ENCODE data around the gene COPS9. TPM values are rescaled to one million over a fixed set of nuclear protein-coding genes. Genes with fewer than 3 reads are reported as not detected.

COPS9 gene
- total RNA-seq, 1 donor from 2014 or later = 143 TPM

DNA sequence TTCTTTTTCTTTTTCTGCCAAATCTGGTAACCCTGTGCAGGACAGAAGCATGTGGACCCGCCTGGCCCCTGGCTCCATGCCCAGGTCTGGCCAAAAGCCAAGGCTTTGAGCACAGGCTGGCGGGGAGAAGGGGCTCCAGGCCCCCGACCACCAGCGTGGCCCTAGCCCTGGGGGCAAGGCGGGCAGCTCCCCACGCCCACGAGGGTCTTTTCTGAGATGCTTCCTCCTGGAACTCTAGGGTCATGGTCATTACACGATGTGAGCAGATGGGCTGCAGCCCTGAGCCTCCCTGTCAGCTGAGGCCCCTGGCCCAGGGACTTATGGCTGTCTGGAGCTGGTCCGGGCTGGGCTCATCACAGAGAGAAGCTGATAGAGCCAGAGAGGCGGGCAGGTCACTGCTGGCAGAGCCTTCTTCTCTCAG lies 10.0 kb upstream of the COPS9 start:
- Mint-ChIP-seq H3K4me3 (no peak overlapping the region), H3K36me3 (ENCODE audit: low read depth) (no peaks in the 10 kb centered on the region), H3K27ac (ENCODE audit: unreplicated experiment) (no peak overlapping the region), H3K27me3 (ENCODE audit: low read depth) (peaks cover 4% of the 10 kb centered on the region), H3K4me1 (no peaks in the 10 kb centered on the region), H3K9me3 (peaks cover 4% of the 10 kb centered on the region)
- no peak for DNase-seq (ENCODE audit: low read depth, low spot score)
- TF ChIP-seq, protein P1, sequence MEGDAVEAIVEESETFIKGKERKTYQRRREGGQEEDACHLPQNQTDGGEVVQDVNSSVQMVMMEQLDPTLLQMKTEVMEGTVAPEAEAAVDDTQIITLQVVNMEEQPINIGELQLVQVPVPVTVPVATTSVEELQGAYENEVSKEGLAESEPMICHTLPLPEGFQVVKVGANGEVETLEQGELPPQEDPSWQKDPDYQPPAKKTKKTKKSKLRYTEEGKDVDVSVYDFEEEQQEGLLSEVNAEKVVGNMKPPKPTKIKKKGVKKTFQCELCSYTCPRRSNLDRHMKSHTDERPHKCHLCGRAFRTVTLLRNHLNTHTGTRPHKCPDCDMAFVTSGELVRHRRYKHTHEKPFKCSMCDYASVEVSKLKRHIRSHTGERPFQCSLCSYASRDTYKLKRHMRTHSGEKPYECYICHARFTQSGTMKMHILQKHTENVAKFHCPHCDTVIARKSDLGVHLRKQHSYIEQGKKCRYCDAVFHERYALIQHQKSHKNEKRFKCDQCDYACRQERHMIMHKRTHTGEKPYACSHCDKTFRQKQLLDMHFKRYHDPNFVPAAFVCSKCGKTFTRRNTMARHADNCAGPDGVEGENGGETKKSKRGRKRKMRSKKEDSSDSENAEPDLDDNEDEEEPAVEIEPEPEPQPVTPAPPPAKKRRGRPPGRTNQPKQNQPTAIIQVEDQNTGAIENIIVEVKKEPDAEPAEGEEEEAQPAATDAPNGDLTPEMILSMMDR (conservative IDR thresholded peaks at IDR 0.05) = no peak

- peaks cover 6% of the 10 kb centered on the region for H3K27me3 Mint-ChIP-seq (ENCODE audit: low read depth)
- no peaks in the 10 kb centered on the region for H3K36me3 Mint-ChIP-seq (ENCODE audit: low read depth)
- no peak overlapping the region for H3K4me3 Mint-ChIP-seq
- DNase-seq (ENCODE audit: low read depth, low spot score) = no peak
- H3K9me3 Mint-ChIP-seq = peaks cover 4% of the 10 kb centered on the region
- TF ChIP-seq, protein P1 (conservative IDR thresholded peaks at IDR 0.05) = no peak
- no peaks in the 10 kb centered on the region for H3K4me1 Mint-ChIP-seq
- no peak overlapping the region for H3K27ac Mint-ChIP-seq (ENCODE audit: unreplicated experiment)
Observed at GRCh38 chr2:240145461-240145860, 9.4 kb upstream of the COPS9 start.

DNA sequence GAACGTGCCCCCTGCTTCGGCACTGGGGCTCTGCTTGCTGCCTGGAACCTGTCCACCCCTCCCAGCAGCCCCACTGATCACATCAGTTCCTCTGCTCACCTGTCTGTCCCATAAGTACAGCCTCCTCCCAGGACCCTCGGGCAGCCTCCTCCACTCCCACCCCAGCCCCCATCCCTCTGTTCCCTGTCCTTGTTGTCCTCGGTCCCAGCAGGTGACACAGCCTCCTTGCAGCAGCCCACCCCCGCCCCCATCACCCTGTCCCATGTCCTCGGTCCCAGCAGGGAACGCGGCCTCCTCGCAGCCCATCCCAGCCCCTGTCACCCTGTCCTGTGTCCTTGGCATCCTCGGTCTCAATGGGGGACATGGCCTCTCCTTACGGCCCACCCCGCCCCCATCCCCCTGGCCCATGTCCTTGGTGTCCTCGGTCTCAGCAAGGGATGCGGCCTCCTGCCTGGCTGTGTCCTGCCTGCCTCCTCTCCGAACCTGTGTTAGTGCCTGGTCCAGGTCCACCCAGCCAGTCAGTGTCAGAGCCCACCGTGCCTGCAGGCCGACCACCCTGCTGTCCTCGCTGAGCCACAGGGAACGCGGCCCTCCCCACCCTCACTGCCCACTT lies 8.7 kb upstream of the COPS9 start:
- TF ChIP-seq, protein P1 (conservative IDR thresholded peaks at IDR 0.05) = no peak
- Mint-ChIP-seq H3K27ac (ENCODE audit: unreplicated experiment) (peak overlapping the region; percentile 50), H3K36me3 (ENCODE audit: low read depth) (no peaks in the 10 kb centered on the region), H3K4me3 (no peak overlapping the region), H3K27me3 (ENCODE audit: low read depth) (peaks cover 7% of the 10 kb centered on the region), H3K4me1 (no peaks in the 10 kb centered on the region), H3K9me3 (peaks cover 4% of the 10 kb centered on the region)
- no peak for DNase-seq (ENCODE audit: low read depth, low spot score)

DNA sequence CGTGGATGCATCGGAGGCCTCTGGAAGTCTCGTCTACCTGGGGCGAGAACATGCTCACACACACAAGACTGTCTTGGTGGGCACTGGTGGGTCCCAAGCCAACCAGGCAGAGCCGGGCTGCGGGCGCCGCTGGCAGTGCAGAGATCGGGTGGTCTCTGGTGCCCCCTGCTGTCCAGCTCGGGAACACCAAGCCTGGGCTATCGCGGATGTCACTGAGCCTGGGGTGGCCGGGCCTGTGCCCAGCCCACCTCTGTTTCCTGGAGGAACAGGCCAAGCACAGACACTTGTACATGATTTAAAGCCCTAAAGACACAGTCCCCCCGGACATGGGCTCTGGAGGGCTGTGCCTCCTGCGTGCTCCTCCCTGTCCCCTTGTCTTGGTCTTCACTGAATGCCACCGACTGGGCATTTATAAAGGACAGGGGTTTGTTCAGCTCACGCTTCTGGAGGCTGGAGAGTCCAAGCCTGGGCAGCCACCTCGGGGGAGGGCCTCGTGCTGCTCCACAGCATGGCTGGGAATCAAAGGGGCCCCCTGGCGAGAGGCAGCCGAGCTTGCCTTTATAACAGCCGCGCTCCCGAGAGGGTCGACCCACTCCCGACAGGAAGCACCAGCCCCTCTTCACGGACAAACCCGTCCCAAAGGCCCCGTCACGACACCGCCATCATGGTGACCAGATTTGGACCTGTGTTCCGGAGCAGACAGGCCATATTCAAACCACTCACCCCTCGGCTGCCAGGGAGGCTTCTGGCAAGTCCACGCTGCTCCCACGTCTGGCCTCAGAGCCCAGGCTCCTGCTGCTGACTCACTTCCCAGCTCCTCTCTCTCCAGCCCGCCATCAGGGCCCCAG lies 7.9 kb upstream of the COPS9 start:
- Mint-ChIP-seq H3K27me3 (ENCODE audit: low read depth) (peaks cover 7% of the 10 kb centered on the region), H3K27ac (ENCODE audit: unreplicated experiment) (no peak overlapping the region), H3K9me3 (peaks cover 4% of the 10 kb centered on the region), H3K36me3 (ENCODE audit: low read depth) (no peaks in the 10 kb centered on the region), H3K4me1 (no peaks in the 10 kb centered on the region), H3K4me3 (peak overlapping the region; percentile 23)
- TF ChIP-seq, protein P1 (conservative IDR thresholded peaks at IDR 0.05) = peak; percentile 96
- peak; percentile 92 for DNase-seq (ENCODE audit: low read depth, low spot score)

- peaks cover 4% of the 10 kb centered on the region for H3K9me3 Mint-ChIP-seq
- H3K4me3 Mint-ChIP-seq = no peak overlapping the region
- H3K27me3 Mint-ChIP-seq (ENCODE audit: low read depth) = peaks cover 9% of the 10 kb centered on the region
- TF ChIP-seq, protein P1 (conservative IDR thresholded peaks at IDR 0.05) = no peak
- no peaks in the 10 kb centered on the region for H3K4me1 Mint-ChIP-seq
- DNase-seq (ENCODE audit: low read depth, low spot score) = no peak
- H3K27ac Mint-ChIP-seq (ENCODE audit: unreplicated experiment) = no peak overlapping the region
- H3K36me3 Mint-ChIP-seq (ENCODE audit: low read depth) = no peaks in the 10 kb centered on the region
Observed at GRCh38 chr2:240143276-240143675, 7.2 kb upstream of the COPS9 start.

Data from neural crest cell (in vitro differentiated cells).